GM21528 (cell line): ENCODE measurements around the gene NDUFA7.
"Not testable (repeated sequence)": the region's sequence is repeated elsewhere in the genome, so short reads cannot be mapped to it uniquely, and the experiment has no call there.

Source experiments
- ATAC-seq: cut with Tn5 transposase; IDR thresholded peaks from one replicate; pipeline ENCODE4 v1.9.1; 2021; ENCODE audit warnings: mild to moderate bottlenecking, moderate library complexity; ENCODE audit not compliant: unreplicated experiment, low FRiP score

Gene NDUFA7

GRCh38 chr19:8342684-8343482 is 21.7 kb upstream of the NDUFA7 start, which contains the start of gene KANK3:
Gene KANK3 (minus strand): TSS chr19:8343262. CDS start chr19:8337828, 5,434 bp downstream.
- ATAC-seq = no peak

DNA sequence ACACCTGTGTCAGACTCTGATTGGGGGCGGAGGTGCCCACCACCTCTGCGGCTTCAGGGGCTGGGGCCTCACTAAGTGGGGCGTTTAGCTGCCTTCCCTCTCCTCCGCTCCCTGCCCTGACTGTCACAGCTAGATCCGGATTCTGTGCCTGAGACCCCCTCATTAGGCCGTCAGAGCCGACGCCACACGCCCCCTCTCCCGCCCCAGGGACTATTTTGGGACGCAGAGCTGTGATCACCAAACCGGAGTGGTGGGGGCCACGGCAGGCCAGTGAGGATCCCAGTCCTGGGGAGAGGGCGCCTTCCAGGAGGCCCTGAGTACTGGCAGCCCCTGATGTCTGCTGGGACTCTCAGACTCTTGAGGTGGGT is 21.1 kb upstream of the NDUFA7 start:
- no peak for ATAC-seq

- not testable (repeated sequence) for ATAC-seq
Measured at GRCh38 chr19:8341504-8341903, 20.3 kb upstream of the NDUFA7 start.

GRCh38 chr19:8340341-8341096 is 19.3 kb upstream of the NDUFA7 start:
- no peak for ATAC-seq

DNA sequence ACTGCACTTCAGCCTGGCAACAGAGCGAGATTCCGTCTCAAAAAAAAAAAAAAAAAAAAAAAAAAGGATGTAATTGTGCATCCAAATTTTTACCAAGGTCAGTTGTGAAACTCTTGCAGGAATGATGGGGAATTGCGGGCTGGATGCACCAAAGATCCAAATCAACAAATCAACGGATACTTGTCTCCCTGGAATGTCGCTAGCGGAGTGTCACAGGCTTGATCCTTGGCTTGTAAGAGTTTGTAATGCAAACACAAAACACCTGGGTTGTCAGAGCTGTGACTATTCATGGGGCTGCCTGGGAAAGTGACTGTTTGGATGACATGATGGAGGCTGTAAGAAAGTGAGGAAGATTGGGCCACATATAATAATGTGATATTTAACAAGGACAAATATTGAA is 17.7 kb upstream of the NDUFA7 start:
- no peak for ATAC-seq

- no peak for ATAC-seq
Measured at GRCh38 chr19:8337728-8338127, 16.6 kb upstream of the NDUFA7 start.

- no peak for ATAC-seq
Measured at GRCh38 chr19:8336660-8337059, 15.5 kb upstream of the NDUFA7 start.

DNA sequence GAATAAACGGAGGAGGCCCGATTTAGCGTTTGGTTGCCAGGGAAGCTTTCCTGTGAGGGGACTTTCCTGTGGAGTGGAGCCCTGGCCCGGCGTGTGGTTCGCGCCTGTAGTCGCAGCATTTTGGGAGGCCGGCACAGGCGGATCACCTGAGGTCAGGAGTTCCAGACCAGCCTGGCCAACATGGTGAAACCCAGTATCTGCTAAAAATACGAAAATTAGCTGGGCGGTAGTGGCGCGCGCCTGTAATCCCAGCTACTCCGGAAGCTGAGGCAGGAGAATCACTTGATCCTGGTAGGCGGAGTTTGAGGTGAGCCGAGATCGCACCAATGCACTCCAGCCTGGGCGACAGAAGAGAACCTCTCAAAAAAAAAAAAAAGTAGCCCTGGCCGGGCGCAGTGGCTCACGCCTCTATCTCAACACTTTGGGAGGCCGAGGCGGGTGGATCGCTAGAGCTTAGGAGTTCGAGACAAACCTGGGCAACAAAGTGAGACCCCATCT is 14.9 kb upstream of the NDUFA7 start:
- ATAC-seq = no peak

DNA sequence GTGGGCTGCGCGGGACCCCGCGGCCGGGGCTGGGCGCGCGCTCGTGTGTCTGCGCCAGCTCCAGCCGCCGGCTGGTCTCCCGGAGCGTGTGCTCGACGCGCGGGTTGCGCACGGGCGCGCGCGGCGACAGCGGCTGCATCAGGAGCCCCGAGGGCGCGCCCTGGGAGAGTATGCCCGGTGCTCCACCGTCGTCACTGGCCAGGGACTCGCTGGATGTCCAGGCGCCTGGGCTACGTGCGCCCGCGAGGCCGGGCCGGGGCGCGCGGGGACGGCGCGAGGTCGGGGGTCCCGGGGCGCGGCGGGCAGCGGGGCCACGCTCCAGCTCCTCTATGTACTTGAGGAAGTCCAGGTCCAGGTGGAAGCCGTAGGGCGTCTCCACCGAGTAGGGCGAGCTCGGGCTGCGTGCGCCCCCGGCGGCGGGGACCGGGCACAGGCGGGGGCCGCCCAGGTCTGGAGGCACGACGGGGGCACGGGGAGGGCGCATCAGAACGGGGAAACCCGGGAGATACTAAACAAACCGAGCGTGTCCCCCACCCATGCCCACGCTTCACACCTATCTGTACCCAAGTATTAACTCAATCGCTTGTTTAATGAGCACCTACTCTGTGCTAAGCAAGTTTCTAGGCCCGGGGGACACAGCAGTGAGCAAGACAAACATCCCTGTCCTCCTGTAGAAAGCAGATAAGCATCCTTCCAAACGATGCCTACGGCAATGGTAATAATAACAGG is 14.3 kb upstream of the NDUFA7 start:
- ATAC-seq = no peak

GRCh38 chr19:8334458-8335342 is 13.5 kb upstream of the NDUFA7 start:
- no peak for ATAC-seq

DNA sequence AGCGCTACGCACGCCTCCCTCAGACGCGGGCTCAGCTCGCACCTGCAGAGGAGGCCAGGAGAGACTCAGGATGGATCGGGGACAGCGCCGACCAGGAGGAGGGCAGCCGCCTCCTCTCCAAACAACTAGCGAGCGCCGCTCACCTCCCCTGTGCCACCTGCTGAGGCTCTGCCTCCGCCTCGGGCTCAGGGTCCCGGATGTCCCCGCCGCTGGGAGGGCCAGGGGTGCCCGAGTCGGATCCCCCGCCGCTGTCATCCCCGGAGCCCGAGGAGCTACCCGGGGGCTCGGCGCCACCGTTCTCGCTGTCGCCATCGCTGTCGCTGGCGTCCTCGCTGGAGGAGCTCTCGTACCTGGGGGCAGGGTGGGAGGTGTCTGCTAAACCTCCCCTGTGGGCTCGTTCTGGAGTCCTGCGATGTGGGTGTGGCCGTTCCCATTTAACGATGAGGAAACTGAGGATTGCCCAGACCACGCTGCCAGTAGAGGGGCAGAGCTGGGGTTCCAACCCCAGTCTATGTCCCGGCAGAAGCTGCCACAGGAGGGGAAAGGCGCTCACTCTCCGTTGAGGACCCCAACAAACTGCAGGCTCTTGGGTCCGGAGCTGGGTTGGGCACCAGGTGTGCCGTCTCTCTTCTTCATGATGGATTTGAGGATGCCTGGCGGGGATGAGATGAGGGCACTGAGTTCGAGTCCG is 12.7 kb upstream of the NDUFA7 start:
- no peak for ATAC-seq

GRCh38 chr19:8332976-8333766 is 12.0 kb upstream of the NDUFA7 start:
- no peak for ATAC-seq

DNA sequence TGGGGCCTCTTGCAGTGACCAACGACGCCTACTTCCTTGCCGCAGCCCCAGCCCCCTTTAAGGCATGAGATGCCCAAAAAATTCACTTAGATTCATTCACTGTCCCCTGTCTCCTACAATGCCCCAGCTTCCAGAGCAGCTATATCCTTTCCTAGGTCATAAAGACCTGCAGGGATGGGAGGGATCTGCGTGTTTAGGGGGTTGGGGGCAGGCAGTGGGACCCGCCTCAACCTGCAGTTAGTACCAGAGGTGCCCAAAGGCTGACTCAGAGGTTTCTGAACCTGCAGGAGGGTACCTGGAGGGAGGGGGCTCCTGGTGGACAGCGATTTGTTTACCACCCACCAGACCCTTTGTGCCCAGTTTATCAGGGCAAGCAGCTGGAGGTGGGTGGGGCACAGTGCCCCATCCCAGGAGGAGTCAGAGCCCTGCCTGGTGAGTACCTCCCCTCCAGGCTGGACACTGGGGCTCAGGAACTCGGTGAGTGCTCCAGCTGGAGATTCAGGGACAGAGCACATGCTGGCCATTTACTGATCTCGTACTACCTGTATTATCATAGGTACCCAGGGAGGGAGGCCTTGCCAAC is 10.2 kb upstream of the NDUFA7 start:
- no peak for ATAC-seq

DNA sequence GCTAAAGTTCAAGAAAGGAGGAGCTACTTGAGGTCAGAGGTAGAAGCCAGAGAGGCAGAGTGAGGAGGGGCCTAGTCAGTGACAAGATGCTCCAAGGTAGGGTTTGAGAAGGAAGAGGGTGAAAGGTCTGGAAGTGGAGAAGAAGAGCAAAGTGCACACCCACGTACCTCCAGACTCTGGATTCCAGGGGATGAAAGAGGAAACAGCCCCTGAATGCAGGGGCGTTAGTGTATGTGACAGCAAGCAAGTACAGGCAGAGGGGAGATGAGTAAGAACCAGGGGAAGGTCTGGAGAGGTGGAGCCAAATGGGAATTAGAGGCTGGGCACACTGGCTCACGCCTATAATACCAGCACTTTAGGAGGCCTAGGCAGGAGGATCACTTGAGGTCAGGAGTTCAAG is 8.8 kb upstream of the NDUFA7 start:
- ATAC-seq = no peak

DNA sequence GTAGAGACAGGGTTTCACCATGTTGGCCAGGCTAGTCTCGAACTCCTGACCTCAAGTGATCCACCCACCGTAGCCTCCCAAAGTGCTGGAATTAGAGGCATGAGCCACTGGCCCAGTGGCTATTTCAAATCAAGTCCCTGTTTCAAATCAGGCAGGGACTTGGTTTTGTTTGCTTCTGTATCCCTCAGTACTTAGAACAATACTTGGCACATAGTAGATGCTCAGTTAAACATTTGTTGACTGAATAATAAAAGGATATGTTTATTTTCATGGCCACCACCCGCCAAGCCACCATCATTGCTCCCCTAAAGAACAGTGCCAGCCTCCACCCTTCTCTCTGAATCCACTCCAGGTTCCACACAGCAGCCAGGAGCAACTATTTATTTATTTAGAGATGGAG is 4.3 kb upstream of the NDUFA7 start:
- no peak for ATAC-seq

DNA sequence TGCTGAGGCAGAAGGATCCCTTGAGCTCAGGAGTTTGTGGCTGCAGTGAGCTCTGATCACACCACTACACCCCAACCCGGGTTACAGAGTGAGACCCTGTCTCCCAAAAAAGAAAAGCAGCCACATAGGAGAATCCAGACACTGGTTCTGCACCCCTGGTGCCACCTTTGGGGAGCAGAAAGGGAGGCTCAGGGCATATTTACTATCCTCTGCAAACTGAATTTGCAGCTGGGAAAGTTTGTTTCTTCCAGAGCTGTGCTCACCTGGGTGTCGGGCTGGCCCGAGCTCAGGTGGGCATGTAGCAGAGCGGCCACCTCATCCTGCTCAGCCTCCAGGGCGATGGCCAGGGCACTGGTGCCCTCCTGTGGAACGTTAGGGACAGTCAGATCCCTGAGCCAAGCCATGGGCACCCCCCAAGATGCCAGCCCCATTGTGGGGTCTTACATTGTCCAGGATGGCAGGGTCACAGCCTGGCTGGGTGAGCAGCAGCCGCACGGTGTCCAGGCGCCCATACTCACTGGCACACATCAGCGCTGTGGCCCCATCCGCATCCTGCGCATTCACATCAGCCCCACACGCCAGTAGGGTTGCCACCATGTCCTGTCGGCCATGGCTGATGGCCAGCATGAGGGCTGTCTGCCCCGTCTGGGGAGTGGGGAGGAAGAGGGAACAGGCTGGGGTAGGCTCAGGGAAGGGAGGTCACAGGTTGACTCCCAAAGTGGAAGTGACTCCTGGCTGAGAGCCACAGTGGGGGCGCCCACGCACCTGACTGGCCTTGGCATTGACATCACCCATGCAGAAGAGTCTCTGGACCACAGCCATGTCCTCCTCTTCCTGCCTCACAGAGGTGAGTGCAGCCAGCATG is 3.2 kb upstream of the NDUFA7 start:
- ATAC-seq = no peak

DNA sequence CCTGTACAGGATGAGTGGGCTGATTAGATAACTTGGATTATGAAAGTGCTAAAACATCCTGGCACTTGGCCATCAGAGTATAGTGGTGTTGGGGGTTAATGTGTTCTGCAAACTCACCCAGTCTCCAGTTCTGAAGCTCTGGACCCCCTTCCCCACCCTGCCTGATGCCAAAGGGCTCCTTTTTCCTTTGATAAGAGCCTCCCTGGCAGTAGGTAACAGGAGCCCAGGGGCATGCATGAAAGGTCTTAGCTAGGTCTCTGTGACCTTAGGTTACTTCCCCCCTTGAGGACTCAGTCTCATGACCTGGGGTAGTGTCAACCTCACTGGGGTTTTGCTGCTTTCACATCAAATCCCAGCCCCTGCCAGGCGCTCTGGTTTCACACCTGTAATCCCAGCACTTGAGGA is 2.6 kb upstream of the NDUFA7 start:
- ATAC-seq = no peak

- no peak for ATAC-seq
Measured at GRCh38 chr19:8322638-8322997, 1.4 kb upstream of the NDUFA7 start.
